Hematopoietic multipotent progenitor cell treated with erythropoietin and hydrocortisone succinate and interleukin-3 and kit ligand, for 4 days (in vitro differentiated cells): ENCODE results near the gene PSMD13.
"Not testable (repeated sequence)": the region's sequence is repeated elsewhere in the genome, so short reads cannot be mapped to it uniquely, and the experiment has no call there.

Experiments used
- DNase-seq: peaks from one replicate; pipeline ENCODE4 v3.0.0-alpha.2; 2015

PSMD13 gene

DNA sequence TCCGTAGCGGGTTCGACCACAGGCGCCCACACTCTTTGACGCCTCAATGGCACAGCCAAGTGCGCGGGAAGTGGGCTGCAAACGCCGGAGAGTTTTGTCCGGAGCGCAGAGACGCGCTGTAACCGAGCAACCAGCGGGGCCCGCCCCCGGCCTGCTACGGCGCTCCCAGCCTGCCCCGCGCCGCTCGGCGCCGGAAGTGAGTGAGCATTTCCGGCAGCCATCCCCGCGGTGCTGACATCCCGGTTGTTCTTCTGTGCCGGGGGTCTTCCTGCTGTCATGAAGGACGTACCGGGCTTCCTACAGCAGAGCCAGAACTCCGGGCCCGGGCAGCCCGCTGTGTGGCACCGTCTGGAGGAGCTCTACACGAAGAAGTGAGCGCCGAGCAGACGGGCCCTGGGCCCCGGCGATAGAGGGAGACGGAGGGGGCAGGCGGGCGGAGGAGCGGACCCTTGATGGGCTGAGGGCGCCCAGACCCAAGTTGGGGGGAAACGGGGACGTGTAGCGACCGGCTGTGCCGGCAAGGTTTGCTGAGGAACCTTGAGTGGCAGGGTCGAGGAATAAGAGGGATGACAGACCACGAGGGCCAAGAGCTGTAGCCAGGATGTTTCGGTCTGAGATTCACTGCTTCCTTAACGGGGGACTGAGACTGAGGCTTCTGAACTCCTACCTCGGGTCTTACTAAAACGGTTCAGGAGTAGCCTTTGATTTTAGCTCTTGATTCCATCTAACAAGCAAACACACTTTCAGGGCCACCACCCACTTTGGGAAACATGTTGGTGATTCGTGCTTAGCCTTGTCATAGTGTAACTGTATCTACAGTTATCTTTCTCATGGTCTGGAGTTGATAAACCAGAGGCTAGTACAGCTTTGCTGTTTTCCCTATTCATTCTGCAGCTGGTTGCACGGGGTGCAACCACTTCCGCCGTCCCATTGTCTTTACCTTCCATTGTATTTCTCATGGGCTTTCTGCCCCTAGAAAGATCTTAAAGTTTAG, at the start of gene PSMD13:
Gene PSMD13, plus strand, starts transcription at position 203 of the 994 bp plus-strand sequence. Its CDS starts 74 bp downstream, at position 277.
- DNase-seq, result peak; percentile 95

DNA sequence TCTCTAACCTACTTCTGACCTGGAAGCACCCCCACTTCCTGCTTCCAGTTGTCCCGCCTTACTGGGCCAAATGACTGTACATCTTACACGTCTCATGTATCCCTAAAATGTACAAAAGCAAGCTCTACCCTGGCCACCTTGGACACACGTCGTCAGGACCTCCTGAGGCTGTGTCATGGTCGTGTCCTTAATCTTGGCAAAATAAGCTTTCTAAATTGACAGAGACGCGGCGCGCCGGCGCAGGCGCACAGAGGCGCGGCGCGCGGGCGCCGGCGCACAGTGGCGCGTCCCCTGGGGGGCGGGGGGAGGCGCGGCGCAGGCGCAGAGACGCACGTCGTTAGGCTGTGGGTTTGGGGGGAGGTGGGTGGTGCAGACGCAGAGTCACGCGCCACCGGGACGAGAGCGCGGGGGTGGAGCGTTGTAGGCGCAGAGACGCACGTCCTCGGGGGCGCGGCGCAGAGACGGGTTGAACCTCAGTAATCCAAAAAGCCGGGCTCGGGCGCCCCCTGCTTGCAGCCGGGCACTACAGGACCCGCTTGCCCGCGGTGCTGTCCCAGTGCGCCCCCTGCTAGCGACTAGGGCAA, 47.5 kb upstream of the PSMD13 start:
- not testable (repeated sequence) for DNase-seq

DNA sequence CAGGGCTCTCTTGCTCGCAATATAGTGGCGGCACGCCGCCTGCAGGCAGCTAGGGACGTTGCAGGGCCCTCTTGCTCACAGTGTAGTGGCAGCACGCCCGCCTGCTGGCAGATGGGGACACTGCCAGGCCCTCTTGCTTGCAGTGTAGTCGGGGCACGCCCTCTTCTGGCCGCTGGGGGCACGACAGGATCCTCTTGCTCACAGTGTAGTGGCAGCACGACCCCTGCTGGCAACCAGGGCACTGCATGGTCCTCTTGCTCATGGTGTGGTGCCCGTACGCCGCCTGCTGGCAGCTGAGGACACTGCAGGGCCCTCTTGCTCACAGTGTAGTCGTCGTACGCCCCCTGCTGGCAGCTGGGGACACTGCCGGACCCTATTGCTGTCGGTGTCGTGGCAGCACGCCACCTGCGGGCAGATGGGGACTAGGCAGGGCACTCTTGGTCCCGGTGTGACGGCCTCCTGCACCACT, 46.9 kb upstream of the PSMD13 start:
- DNase-seq, result not testable (repeated sequence)

DNA sequence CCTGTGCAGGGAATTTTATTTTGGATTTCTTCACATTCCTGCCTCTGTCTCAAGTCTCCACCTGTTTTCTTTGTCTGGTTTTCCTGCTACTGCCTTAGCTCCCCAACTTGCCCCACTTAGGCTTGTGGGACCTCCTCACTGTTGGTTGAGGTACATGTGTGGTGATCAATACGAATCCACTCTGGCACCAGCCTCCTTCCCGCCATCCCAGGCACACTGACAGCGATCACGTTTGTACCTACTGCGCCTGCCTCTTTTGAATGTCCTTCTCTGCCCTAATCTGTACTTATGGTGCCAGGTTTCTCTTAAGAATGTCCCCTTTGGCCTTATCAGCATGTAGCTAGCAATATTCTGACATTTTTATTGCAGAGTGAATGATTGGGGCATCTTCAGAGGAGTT, 46.2 kb upstream of the PSMD13 start:
- DNase-seq, result not testable (repeated sequence)

DNA sequence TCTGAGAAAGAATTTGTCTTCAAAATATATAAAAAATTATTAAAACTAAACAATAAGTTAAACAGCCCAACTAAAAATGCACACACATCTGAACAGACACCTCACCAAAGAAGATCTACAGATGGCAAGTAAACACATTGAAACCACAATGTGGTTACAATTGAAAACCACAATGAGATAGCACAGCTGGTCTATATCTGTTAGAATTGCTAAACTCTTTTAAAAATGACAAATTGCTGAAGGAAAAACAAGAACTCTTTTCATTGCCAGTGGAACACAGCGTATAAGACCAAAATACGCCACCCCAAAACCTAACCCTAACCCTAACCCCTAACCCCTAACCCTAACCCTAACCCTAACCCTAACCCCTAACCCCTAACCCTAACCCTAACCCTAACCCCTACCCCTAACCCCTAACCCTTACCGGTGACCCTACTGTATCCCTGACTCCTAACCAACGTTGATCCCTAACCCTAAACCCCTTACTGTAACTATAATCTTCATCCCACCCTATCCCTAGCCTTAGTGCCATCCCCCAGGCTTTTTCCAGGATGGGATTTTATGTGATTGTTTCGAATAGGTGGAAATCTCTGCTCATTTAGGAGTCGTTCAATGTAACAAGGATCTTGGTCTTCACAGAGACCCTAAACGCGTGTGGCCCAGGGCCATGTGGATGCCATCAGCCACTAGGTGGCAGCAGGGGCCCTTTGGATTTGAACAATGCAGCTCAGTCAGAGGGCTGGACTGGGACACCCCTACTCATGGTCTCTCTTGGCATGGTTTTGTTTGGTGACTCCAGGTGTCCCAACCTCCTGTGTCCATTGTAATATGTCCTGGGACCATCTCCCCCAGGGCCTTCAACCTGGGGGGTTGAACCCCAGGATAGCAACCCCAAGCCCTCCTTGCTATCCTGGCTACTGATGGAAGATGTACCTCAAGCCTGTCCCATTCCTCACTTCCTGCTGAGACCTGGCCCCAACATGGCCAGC, 45.0 kb upstream of the PSMD13 start:
- DNase-seq, result not testable (repeated sequence)

DNA sequence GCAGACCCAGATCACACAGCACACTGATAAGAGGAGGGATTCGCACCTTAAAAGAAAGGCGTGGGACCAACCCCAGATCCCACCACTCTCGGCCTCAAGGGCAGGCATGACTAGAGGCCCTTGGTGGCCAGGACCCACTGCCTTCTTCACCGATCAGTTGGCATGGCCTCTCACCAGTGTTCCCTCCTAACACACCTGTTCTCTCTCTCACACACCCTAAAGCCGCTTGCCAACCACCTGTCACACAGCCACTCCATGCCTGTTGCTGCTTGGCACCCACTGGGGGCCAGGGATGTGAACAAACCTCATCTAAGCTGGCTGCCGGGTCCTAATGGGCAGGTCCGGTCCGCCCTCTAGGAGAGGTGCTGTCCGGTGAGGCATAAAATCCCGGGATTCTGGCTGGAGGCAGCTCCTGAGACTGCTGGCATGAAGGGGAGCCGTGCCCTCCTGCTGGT, 44.1 kb upstream of the PSMD13 start, which contains the start of gene SCGB1C1:
Gene SCGB1C1, plus strand, starts transcription at position 405 of the 455 bp plus-strand sequence. Its CDS starts 22 bp downstream, at position 427.
- DNase-seq, result not testable (repeated sequence)

DNA sequence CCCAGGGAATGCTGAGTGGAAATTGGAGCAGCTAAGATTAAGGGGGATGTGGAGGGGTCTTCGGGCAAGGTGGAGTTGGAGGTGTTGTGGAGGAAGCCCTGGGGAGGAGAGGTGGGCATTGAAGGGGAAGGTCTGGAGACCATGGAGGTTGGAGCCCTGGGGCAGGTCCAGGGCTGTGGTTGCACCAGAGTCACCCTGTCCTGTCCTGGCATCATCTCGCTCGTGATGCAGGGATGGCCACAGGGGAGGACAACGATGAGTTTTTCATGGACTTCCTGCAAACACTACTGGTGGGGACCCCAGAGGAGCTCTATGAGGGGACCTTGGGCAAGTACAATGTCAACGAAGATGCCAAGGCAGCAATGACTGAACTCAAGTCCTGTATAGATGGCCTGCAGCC, 43.3 kb upstream of the PSMD13 start:
- DNase-seq, result not testable (repeated sequence)

DNA sequence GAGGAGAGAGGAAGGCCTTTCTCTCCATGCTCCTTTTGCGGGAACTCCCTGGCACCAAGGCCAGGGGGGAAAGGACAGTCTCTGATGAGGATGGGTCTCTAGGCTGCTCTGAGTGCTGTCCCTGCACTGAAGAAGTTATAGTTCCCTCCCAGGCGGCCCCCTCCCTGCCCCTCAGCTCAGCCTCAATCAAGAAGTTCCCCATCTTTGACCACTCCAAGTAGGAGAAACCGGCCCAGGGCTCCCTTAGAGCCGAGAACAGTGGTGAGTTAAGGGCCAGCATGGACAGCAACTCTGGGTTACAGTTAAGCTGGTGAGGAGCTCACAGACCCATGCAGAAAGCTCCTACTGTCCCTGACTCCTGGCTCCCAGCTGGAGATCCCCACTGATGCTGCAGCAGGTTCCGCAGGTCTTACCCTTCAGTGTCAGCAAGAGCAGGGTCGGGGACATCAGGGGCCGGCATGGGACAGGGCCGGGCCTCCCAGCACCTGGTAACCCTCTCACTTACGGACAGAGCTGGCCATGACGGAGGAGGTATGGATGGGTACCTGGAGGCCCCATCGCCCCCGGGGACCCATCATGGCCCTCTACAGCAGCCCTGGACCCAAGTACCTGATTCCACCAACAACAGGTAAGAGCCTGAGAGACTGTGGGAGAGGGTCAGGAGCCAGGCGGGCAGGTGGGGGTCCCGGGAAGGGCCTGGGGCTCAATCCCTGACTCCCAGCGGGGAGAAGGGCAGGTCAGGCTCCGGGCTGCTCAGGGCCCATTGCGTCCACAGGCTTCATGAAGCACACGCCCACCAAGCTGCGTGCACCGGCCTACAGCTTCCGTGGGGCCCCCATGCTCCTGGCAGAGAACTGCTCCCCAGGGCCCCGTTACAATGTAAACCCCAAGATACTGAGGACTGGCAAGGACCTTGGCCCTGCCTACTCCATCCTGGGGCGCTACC, 39.7 kb upstream of the PSMD13 start:
- DNase-seq, result no peak

DNA sequence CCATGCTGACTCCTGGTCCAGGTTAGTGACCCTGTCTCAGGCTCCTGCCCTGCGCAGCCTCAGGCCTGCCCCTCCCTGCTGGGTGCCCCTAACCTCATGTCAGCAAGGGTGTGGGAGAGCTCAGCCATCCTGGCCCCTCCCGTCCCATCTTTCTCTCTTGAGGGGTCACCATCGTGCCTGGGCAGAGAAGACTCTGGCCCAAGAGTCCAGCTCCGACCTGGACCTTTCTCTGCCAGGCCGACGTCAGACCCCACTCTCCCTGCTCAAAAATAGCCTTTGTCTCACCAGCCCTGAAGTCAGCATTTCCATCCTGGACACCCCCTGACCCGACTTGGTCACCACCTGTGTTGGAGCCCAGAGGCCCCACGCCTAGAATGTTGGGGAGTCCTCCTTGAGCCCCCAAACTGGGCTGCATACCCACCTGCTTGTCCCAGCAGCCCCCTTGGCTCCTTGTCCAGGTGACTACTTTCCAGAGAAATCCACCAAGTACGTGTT, 39.0 kb upstream of the PSMD13 start:
- DNase-seq, result no peak

DNA sequence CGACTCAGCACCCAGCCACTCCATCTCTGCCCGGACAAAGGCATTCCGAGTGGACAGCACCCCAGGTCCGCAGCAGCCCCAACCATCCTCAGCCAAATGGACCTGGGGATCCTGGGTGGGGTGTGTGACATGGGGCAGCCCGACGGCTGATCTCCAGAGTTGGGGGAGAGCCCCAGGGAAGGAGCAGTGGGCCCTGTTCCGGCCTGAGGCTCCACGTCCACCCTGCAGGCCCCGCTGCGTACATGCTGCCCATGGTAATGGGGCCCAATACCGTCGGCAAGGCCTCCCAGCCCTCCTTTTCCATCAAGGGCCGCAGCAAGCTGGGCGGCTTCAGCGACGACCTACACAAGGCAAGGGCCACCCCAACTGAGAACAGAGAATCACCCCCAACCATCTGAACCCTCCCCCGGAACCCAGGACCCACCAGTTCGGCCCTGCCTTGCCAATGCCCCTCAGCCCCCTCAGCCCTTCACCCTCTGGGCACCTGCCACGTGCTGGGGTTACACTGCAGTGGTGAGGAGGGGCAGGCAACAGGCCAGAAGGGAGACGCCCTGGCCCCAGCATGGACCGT, 38.5 kb upstream of the PSMD13 start:
- DNase-seq, result no peak

DNA sequence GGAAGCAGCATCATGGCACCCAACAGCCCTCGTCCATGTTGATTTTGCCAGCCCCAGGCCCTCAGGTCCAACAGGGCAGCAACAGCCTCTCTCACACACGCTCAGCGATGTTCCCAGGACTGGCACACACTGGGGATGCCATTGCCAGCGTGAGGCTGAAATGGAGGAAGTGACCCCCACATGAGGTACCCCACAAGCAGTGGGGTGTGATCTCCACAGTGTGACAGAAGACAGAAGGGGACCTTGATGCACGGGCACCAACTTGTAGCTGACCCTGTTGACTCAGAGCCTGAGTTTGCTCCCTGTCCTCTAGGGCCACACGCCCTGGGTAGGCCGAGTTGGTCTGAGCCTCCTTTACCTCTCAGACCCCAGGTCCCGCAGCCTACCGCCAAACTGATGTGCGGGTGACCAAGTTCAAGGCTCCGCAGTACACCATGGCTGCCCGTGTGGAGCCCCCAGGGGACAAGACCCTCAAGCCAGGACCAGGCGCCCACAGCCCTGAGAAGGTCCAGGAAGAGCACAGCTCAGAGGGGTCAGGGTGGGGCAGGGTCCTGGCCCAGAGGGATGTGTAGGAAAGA, 37.7 kb upstream of the PSMD13 start:
- DNase-seq, result no peak

DNA sequence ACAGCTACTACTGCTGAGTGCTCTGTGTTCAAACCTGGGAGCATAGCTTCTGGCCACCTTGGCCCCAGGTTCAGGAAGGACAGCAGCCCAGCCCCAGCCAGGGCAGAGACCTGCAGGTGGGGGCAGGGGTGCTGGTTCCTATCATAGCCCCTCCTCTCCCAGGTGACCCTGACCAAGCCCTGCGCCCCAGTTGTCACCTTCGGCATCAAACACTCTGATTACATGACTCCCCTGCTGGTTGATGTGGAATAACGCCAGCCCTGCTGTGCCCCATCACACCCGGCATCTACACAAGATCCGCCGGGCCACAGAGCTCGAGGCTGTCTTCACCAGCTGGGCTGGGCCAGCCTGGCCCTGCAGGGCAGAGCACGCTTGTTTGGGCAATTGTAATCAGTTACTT, 37.0 kb upstream of the PSMD13 start:
- peak; percentile 35 for DNase-seq

DNA sequence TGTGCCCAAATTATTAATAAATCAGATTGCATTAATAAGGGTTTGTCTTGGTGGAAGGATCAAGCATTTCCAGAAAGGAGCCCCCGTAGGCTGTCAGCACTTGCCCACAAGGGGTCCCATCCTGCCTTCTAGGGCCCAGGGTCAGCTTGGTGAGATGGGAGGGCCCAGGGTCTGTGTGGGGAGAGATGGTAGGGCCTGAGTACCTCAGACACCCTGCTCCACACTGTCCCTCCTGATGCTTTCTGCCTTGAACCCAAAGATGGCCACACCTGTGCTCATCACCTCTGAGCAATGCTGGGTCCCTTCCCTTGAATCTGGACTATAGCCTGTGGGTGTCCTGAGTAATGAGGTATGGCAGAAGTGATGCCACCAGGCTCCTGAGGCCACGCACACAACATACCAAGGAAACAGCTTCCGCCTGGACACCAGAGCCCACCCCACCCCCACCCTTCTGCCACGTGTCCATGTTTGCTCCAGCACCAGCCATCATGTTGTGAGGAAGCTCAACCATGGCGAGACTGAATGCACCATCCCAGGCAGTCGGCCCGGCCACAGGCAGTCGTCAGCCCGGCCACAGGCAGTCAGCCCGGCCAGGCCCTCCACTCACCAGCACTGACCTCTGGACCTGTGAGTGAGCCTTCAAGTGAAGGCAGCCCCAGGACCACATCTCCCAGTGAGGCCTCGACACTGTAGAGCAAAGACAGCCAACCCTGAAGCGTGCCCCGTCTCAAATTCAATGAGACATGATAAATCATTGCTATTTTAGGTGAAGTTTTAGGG, 36.4 kb upstream of the PSMD13 start:
- DNase-seq, result no peak

DNA sequence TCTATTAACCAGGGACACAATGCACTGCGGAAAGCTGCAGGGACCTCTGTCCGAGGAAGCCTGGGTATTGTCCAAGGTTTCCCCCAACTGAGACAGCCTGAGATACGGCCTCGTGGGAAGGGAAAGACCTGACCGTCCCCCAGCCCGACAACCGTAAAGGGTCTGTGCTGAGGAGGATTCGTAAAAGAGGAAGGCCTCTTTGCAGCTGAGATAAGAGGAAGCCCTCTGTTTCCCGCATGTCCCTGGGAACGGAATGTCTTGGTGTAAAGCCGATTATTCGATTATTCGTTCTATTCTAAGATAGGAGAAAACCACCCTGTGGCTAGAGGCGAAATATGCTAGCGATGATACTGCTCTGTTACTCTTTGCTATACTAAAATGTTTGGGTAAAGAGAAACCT, 34.8 kb upstream of the PSMD13 start:
- peak; percentile 89 for DNase-seq

DNA sequence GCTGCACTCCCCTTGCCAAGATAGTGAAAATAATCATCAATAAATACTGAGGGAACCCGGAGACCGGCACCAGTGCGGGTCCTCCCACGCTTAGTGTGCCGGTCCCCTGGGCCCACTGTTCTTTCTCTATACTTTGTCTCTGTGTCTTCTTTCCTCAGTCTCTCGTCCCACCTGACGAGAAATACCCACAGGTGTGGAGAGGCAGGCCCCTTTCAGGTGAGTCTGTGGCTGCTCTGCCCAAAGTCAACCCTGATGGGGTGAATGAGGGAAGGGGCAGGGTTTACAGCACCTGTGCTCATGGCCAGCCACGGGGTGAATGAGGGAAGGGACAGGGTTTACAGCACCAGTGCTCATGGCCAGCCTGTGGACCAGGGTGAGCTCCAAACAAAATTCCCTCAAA, 34.3 kb upstream of the PSMD13 start:
- DNase-seq, result no peak

DNA sequence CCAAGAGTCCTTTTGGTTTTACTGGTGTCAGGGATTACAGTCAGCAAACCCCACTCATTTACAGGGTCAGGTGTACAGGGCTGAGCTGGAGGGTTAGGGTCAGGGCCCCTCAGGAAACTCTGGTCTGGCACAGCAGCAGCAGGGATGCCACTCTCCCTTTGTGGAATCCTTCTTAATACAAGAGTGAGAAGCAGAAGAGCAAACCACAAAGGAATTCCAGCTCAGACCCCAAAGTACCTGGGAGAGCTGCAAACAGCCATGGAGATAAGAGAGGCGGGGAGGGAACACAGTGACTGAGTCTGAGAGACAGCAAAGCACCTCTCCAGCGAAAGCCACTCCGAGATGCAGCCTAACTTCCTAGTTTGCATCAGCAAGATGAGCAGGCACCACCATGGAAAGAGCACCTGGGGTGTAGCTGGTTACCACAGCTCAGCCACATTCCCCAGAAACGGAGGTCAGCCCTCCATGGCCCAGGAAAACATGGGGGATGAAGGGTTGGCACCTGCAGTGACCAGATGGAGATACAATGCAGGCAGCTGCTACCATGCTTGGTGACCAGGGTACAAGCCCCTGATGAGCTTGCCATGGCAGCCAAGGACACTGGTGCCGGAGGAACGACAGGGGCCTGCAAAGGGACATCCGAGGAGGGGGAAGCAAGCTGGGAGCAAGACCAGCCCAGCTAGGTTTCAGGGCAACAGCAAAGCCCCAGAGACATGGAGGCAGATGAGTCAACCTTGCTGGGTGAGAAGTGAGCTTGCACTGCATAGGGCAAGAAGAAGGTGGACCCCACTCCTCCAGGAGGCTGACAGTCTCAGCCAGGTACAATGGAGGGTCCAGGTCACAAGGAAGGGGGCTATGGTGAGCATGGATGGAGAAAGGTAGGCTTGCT, 33.5 kb upstream of the PSMD13 start:
- no peak for DNase-seq

DNA sequence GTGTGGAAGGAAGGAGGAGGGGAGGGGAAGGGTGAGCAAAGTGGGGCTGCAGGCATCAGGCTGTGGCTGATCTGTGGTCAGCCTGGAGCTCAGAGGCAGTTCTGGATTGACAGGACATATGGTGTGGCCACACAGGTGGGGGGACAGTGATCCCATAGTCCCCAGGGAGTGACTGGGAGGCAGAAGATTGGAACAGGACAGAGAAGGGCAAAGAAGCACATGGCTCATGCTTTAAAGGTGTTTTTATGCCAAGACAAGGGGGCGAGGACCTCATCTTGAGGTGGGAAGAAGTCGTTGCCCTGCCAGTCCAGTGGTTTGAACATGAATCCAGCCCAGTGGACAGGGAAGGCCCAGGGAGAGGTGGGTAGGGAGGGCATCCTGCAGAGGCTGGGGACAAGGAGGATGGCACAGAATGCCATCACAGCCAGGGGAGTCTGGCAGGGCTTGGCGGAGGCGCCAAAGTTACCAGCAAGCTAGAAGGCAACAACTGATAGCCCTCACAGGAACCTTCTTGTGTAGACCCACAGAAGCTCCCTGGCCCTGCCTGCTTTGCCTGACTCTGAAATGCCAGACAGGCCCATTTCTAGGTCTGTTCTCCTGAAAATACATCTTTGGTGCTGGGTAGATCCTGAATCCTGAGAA, 32.7 kb upstream of the PSMD13 start:
- no peak for DNase-seq

DNA sequence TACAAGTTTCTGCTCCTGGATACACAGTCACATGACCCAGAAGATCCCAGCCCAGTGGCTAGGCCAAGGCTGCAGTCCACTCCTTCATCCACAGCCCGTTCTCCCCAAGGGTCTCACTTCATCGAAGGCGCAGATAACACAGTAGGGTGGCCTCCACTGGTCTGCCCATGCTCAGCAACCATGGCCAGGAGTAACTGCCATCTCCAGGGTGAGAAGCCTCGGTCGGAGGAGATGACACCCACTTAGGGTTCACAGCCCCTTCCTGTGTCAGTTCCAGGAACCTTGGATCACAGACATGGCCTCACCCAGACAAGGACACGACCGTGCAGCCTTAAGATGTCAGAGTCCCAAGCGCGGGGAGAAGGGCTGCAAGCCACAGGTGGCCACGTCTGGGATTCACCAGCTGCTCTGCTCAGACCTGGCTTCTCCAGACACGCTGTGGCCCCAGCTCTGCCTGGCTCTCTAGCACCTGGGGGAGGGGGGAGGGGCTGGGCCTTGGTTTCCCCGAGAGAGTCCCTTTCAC, 32.1 kb upstream of the PSMD13 start:
- no peak for DNase-seq
